HFF-Myc (cell line): ENCODE data around the gene AP4S1.

Experiments used
- DNase-seq: peaks from one replicate; pipeline ENCODE4 v3.0.0-alpha.2; 2011; ENCODE audit warnings: low read depth; ENCODE audit errors: extremely low read depth
- H3K4me3 ChIP-seq: replicated peaks from 2 replicates; pipeline ENCODE4 v1.5.1; 2011; ENCODE audit warnings: low read depth, mild to moderate bottlenecking, control low read depth, low read length
- CTCF ChIP-seq: IDR thresholded peaks from 2 replicates; pipeline ENCODE4 v1.5.1; 2012; ENCODE audit warnings: mild to moderate bottlenecking, low read depth, low read length, control low read depth; ENCODE audit errors: missing control alignments

AP4S1 gene

GRCh38 chr14:30995689-30996088 is 29.8 kb upstream of the AP4S1 start:
- no peak overlapping the region for H3K4me3 ChIP-seq
- DNase-seq, result no peak
- TF ChIP-seq CTCF, result no peak

GRCh38 chr14:30996892-30997659 is 28.4 kb upstream of the AP4S1 start:
- TF ChIP-seq CTCF, result no peak
- DNase-seq, result no peak
- H3K4me3 ChIP-seq, result no peak overlapping the region

- TF ChIP-seq CTCF, result no peak
- no peak overlapping the region for H3K4me3 ChIP-seq
- DNase-seq, result no peak
Observed at GRCh38 chr14:30998100-30998706, 27.2 kb upstream of the AP4S1 start.

GRCh38 chr14:30999038-30999773 is 26.2 kb upstream of the AP4S1 start:
- no peak overlapping the region for H3K4me3 ChIP-seq
- TF ChIP-seq CTCF, result no peak
- DNase-seq, result no peak

GRCh38 chr14:31000629-31001338 is 24.7 kb upstream of the AP4S1 start:
- no peak for DNase-seq
- no peak for TF ChIP-seq CTCF
- H3K4me3 ChIP-seq, result no peak overlapping the region

GRCh38 chr14:31001339-31001658 is 24.1 kb upstream of the AP4S1 start:
- no peak for TF ChIP-seq CTCF
- H3K4me3 ChIP-seq, result no peak overlapping the region
- DNase-seq, result no peak
